ENCODE measurements around the gene IKZF5. TPM values are rescaled to one million over a fixed set of nuclear protein-coding genes. Genes with fewer than 3 reads are reported as not detected.

The IKZF5 gene, protein sequence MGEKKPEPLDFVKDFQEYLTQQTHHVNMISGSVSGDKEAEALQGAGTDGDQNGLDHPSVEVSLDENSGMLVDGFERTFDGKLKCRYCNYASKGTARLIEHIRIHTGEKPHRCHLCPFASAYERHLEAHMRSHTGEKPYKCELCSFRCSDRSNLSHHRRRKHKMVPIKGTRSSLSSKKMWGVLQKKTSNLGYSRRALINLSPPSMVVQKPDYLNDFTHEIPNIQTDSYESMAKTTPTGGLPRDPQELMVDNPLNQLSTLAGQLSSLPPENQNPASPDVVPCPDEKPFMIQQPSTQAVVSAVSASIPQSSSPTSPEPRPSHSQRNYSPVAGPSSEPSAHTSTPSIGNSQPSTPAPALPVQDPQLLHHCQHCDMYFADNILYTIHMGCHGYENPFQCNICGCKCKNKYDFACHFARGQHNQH
- 9.8 TPM for polyA plus RNA-seq (2012; ENCODE audit: low read depth, missing spikeins)

DNA sequence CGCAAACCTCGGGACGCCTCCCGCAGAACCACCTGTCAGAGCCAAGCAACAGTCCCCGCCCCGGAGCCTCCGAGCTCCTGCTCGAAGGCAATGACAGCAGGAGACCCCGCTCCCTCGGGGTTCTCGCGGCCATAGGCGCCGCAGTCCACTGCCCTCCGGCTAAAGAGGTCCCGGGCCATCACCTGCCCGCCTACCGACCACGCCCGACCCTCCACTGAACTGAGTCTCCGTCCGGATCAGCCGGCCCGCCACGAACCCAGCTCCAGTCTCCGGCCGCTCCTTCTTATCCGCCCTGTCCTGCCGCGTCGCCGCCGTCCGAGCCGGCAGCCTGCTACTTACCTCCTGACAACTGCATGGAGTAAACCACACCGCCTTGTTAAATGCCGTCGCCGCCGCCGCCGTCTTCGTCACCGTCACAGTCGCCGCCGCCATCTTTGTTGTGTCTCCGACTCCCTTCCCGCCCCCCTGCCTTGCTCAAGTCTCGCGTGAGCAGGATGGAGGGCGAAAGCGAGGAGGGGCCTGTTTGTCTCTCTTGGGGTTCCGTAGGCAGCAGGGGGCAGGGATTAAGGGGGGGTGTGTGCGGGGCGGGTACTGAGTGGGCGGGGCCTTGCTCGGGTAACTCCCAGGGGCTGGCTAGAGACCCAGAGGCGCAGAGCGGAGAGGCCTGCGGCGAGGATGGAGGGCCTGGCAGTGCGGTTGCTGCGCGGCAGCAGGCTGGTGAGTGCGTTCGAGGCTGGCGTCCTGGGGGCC lies at the start of gene IKZF5, which contains the start of gene ACADSB:
Gene IKZF5, minus strand, starts transcription at position 441 of the 750 bp plus-strand sequence. CDS start 10,170 bp downstream, outside the sequence.
Gene ACADSB, plus strand, starts transcription at position 652 of the 750 bp plus-strand sequence. Its CDS starts 24 bp downstream, at position 676.
- FAIRE-seq, result peak; percentile 98
- TF ChIP-seq TAF1 (IDR thresholded peaks at IDR 0.05; ENCODE audit: low read depth, low read length) (peak; percentile 84), POLR2A (IDR thresholded peaks at IDR 0.05; ENCODE audit: low read depth, low read length) (peak; percentile 97), POU2F2 (IDR thresholded peaks at IDR 0.05; ENCODE audit: low read depth, low read length) (peak; percentile 74; the same call in 1 of the 2 replicates), PAX5 (IDR thresholded peaks at IDR 0.05; ENCODE audit: insufficient read depth, low read length, severe bottlenecking) (no peak), SPI1 (IDR thresholded peaks at IDR 0.05; ENCODE audit: low read depth, low read length) (no peak), POLR2AphosphoS5 (IDR thresholded peaks at IDR 0.05; ENCODE audit: low read depth, low read length) (peak; percentile 96)
- peak; percentile 98 for DNase-seq (ENCODE audit: insufficient read length, low spot score)

DNA sequence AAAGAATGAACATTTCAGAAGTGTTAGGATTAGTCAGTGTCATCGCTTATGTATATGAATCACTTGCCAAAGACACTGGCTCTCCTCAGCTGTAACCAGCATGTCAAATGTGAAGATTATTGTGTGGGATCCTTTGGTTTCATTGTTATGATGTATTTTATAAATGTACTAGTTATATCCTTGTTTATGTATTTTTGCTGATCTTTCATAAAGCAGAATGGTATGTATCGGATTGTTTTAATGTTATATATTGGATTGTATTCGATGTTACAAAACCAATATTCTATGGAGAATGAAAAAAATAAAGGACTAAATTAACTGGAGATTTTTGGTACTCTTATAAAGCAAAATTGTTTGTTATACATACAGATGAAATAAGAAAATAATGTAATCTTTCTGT lies 49.4 kb upstream of the IKZF5 start:
- no peak for DNase-seq (ENCODE audit: insufficient read length, low spot score)
- FAIRE-seq, result no peak
- TF ChIP-seq POLR2A (IDR thresholded peaks at IDR 0.05; ENCODE audit: low read depth, low read length) (no peak), PAX5 (IDR thresholded peaks at IDR 0.05; ENCODE audit: insufficient read depth, low read length, severe bottlenecking) (no peak), POU2F2 (IDR thresholded peaks at IDR 0.05; ENCODE audit: low read depth, low read length) (no peak), POLR2AphosphoS5 (IDR thresholded peaks at IDR 0.05; ENCODE audit: low read depth, low read length) (no peak), TAF1 (IDR thresholded peaks at IDR 0.05; ENCODE audit: low read depth, low read length) (no peak), SPI1 (IDR thresholded peaks at IDR 0.05; ENCODE audit: low read depth, low read length) (no peak)

DNA sequence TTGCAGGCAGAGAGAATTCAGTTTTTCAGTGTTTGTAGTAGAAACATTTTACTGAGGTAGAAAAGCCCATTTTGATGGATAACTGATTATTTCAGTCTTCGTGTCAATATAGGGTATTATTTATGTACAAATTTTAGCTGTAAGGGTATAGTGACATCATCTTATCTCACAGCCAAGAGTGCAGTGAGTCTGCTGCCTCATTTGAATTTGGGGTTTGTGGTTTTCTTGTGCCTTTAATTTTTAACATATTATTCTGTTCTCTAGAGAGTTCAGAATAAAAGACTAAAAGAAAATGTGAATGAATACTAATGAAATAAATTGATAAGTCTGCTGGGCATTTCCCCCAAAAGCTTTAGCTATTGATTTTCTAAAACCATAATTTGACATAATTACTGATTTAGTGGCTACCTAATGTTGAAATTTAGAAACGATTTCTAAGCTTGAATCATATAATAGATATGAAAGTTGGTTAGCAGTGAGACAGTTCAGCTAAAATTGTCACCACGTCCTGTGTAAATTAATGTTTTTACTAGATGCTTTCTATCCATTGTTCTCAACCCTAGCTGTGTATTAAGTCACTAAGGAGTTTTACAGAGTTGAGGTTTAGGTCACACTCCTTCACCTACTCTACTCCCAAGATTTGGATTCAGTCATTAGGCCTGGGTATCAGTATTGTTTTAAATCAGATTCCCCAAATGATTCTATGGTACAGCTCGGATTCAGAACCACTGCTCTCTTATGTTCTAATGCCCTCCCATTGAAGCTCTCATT lies 37.6 kb upstream of the IKZF5 start:
- no peak for TF ChIP-seq POU2F2 (IDR thresholded peaks at IDR 0.05; ENCODE audit: low read depth, low read length)
- TF ChIP-seq PAX5 (IDR thresholded peaks at IDR 0.05; ENCODE audit: insufficient read depth, low read length, severe bottlenecking), result no peak
- TF ChIP-seq TAF1 (IDR thresholded peaks at IDR 0.05; ENCODE audit: low read depth, low read length), result no peak
- TF ChIP-seq SPI1 (IDR thresholded peaks at IDR 0.05; ENCODE audit: low read depth, low read length), result no peak
- no peak for TF ChIP-seq POLR2AphosphoS5 (IDR thresholded peaks at IDR 0.05; ENCODE audit: low read depth, low read length)
- TF ChIP-seq POLR2A (IDR thresholded peaks at IDR 0.05; ENCODE audit: low read depth, low read length), result no peak
- DNase-seq (ENCODE audit: insufficient read length, low spot score) (no peak), FAIRE-seq (no peak)

DNA sequence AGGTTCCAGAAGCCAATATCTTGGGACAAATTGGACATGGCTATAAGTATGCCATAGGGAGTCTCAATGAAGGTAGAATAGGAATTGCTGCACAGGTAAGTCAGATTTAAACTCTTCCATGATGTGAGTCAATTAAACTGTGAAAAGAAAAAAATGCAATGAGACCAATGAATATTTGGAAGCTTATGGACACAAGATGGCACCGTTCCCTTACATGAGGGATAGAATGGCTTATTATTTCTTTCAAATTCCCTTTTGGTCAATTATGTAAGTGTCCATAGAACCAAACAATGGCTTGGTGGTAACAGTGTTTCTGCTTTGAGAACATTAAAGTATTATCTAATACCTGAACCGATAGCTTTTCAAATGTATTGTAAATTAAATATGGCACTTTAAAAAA lies 35.8 kb upstream of the IKZF5 start:
- DNase-seq (ENCODE audit: insufficient read length, low spot score), result no peak

DNA sequence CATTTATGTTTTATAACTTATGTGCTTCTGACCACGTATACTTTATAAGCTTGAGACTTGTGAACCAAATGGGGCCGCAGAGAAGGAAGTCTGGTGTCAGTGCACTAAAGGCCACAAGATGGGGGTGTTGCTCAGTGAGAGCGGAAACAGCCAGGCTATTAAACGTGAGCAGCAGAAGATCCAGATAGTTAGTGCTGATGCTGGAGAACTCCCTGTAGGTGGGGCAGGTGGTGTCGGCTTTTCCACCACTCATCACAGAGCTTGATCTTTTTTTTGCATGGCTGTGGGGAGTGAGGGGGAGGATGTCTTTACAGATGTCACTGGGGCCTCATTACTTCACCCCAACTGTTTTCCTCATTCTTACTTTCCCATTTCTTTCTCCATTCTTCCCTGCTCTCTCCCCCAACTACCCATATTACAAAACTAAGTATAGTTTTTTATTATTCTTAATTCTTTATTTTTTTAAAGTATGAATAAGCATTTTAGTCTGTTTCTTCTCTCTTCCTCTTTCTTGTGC lies 34.9 kb upstream of the IKZF5 start:
- DNase-seq (ENCODE audit: insufficient read length, low spot score), result peak; percentile 39
- TF ChIP-seq POU2F2 (IDR thresholded peaks at IDR 0.05; ENCODE audit: low read depth, low read length) (no peak), SPI1 (IDR thresholded peaks at IDR 0.05; ENCODE audit: low read depth, low read length) (peak; percentile 28; the same call in 1 of the 2 replicates)
- FAIRE-seq, result peak; percentile 94

More for the DNA sequence above, 35.8 kb upstream of the IKZF5 start:
- no peak for TF ChIP-seq POLR2AphosphoS5 (IDR thresholded peaks at IDR 0.05; ENCODE audit: low read depth, low read length)
- TF ChIP-seq POU2F2 (IDR thresholded peaks at IDR 0.05; ENCODE audit: low read depth, low read length), result no peak
- TF ChIP-seq POLR2A (IDR thresholded peaks at IDR 0.05; ENCODE audit: low read depth, low read length), result no peak
- no peak for TF ChIP-seq TAF1 (IDR thresholded peaks at IDR 0.05; ENCODE audit: low read depth, low read length)
- no peak for TF ChIP-seq PAX5 (IDR thresholded peaks at IDR 0.05; ENCODE audit: insufficient read depth, low read length, severe bottlenecking)
- TF ChIP-seq SPI1 (IDR thresholded peaks at IDR 0.05; ENCODE audit: low read depth, low read length), result no peak
- FAIRE-seq, result no peak

DNA sequence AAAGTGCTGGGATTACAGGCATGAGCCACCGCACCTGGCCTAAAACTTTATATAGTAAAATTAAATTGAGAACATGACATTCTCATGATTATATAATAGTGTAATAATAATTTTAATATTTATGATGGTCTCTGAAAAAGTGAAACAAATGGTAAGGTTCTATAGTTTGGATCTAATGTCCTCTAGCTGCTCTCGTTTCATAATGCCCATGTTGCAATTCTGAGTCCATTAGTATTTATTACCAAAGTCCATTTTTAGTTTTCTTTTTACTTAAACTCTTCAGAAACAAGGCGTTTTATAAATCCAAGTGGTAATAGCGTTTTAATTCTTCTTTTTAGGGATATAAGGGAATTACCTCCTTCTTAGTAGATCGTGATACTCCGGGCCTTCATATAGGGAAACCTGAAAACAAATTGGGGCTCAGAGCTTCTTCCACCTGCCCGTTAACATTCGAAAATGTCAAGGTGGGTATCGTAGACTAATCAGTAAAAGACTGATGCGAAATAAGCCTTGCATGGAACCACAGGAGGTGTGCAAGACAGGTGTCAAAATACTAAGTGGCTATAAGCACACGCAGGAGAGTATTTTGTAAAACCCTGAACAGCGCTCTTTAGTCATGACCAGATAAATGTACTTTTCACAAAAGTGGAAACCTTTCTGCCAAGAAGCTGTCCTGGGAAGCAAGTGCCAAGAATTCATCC lies 34.3 kb upstream of the IKZF5 start:
- FAIRE-seq (no peak), DNase-seq (ENCODE audit: insufficient read length, low spot score) (no peak)
- TF ChIP-seq POLR2A (IDR thresholded peaks at IDR 0.05; ENCODE audit: low read depth, low read length), result no peak
- no peak for TF ChIP-seq POLR2AphosphoS5 (IDR thresholded peaks at IDR 0.05; ENCODE audit: low read depth, low read length)
- no peak for TF ChIP-seq SPI1 (IDR thresholded peaks at IDR 0.05; ENCODE audit: low read depth, low read length)
- TF ChIP-seq PAX5 (IDR thresholded peaks at IDR 0.05; ENCODE audit: insufficient read depth, low read length, severe bottlenecking), result no peak
- TF ChIP-seq POU2F2 (IDR thresholded peaks at IDR 0.05; ENCODE audit: low read depth, low read length), result no peak
- TF ChIP-seq TAF1 (IDR thresholded peaks at IDR 0.05; ENCODE audit: low read depth, low read length), result no peak

DNA sequence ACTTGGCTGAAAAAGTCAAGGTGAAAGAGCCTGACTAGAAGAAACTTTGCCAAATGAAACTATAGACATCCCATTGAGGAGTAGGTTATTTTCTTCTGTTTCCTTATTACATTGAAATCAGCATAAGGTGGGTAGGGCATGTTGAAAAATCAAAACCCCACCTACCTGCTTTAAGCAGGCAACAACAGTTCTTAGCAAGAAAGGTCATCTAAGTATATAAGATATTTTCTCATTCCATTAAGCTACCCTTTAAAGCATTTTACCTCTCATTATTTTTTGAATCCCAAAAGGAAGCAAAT lies 31.0 kb upstream of the IKZF5 start:
- TF ChIP-seq POLR2A (IDR thresholded peaks at IDR 0.05; ENCODE audit: low read depth, low read length) (no peak), PAX5 (IDR thresholded peaks at IDR 0.05; ENCODE audit: insufficient read depth, low read length, severe bottlenecking) (no peak), TAF1 (IDR thresholded peaks at IDR 0.05; ENCODE audit: low read depth, low read length) (no peak), POU2F2 (IDR thresholded peaks at IDR 0.05; ENCODE audit: low read depth, low read length) (no peak), SPI1 (IDR thresholded peaks at IDR 0.05; ENCODE audit: low read depth, low read length) (no peak), POLR2AphosphoS5 (IDR thresholded peaks at IDR 0.05; ENCODE audit: low read depth, low read length) (no peak)
- DNase-seq (ENCODE audit: insufficient read length, low spot score) (no peak), FAIRE-seq (no peak)

All from GM12891 (cell line).